Pons (tissue), 1 donor: ENCODE measurements around the gene DCAF16.
A peak's percentile ranks its signal among the peaks of the same experiment; 100 is the strongest.
"Not testable (repeated sequence)": the region's sequence is repeated elsewhere in the genome, so short reads cannot be mapped to it uniquely, and the experiment has no call there.

Source experiments
- DNase-seq: peaks from one replicate; pipeline ENCODE4 v3.0.0-alpha.2; 2016; ENCODE audit warnings: low spot score

Gene DCAF16

GRCh38 chr4:17810260-17811077 is at the start of gene DCAF16, which contains the start of gene NCAPG:
Gene DCAF16, minus strand, starts transcription at chr4:17810757. Its CDS starts 6,616 bp downstream, at chr4:17804141.
Gene NCAPG, plus strand, starts transcription at chr4:17810979. Its CDS starts 99 bp downstream, at chr4:17811078.
- peak; percentile 100 for DNase-seq

DNA sequence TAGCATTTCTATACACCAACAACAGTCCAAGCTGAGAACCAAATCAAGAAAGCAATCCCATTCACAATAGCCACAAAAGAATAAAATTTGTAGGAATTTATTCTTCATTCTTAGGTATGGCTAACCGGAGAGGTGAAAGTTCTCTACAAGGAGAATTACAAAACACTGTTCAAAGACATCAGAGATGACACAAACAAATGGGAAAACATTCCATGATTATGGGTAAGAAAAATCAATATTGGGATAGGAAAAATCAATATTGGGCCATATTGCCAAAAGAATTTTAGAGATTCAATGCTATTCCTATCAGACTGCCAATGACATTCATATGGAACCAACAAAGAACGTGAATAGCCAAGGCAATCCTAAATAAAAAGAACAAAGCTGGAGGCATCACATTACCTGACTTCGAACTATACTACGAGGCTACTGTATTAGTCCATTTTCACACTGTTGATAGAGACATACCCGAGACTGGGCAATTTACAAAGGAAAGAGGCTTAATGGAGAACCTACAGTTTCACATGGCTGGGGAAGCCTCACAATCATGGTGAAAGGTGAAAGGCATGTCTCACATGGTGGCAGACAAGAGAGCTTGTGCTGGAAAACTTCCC is 49.3 kb upstream of the DCAF16 start:
- no peak for DNase-seq

GRCh38 chr4:17854036-17854435 is 43.5 kb upstream of the DCAF16 start:
- DNase-seq = no peak

GRCh38 chr4:17851959-17852358 is 41.4 kb upstream of the DCAF16 start:
- DNase-seq = no peak

GRCh38 chr4:17850295-17850694 is 39.7 kb upstream of the DCAF16 start:
- DNase-seq = not testable (repeated sequence)

- DNase-seq = no peak
These were observed 35.7 kb upstream of the DCAF16 start for GRCh38 chr4:17846266-17846665.

GRCh38 chr4:17823871-17824669 is 13.5 kb upstream of the DCAF16 start:
- DNase-seq = no peak

DNA sequence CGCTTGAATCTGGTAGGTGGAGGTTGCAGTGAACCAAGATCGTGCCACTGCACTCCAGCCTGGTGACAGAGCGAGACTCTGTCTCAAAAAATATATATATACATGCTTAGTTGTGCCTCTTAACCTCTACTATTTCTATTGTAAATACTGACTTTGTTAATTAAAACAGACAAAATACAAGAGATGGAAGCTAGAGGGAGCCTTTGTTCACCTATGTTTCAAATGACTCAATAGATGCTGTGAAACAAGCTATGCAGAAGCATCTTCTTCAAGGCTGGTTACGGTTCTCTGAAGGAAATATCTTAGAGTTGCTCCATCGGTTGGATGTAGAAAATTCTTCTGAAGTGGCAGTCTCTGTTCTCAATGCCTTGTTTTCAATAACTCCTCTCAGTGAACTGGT is 6.5 kb upstream of the DCAF16 start:
- peak; percentile 84 for DNase-seq

GRCh38 chr4:17816142-17816541 is 5.6 kb upstream of the DCAF16 start:
- no peak for DNase-seq

DNA sequence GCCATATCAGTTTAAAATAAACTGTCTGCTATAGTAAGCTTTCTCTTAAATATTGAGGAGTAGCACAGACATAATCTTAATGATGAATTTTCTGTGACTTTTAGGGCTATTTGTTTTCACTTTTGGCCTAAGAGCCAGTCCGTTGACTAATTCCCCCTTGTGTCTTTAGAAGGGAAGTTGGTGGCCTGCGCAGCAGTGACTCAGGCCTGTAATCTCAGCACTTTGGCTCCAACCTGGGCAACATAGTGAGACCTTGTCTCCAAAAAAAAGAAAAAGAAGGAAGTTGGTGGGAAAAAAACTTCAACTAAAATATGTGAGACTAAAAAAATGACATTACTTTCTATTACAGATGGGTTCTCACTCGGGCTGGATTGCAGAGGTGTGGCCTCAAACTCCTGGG is 3.6 kb upstream of the DCAF16 start:
- no peak for DNase-seq

DNA sequence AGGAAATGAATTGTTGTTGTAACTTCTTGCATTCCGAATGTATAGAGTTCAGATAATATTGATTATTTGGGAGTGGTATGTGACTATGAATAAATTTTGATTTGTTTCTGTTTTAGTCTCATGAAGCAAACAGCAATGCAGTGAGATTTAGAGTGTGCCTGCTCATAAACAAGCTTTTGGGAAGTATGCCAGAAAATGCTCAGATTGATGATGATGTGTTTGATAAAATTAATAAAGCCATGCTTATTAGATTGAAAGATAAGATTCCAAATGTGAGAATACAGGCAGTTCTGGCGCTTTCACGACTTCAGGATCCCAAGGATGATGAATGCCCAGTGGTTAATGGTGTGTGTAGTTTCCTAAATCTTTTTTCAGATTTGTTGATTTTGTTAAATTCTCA is 2.2 kb upstream of the DCAF16 start:
- no peak for DNase-seq

- no peak for DNase-seq
These were observed 1.6 kb upstream of the DCAF16 start for GRCh38 chr4:17812125-17812524.

DNA sequence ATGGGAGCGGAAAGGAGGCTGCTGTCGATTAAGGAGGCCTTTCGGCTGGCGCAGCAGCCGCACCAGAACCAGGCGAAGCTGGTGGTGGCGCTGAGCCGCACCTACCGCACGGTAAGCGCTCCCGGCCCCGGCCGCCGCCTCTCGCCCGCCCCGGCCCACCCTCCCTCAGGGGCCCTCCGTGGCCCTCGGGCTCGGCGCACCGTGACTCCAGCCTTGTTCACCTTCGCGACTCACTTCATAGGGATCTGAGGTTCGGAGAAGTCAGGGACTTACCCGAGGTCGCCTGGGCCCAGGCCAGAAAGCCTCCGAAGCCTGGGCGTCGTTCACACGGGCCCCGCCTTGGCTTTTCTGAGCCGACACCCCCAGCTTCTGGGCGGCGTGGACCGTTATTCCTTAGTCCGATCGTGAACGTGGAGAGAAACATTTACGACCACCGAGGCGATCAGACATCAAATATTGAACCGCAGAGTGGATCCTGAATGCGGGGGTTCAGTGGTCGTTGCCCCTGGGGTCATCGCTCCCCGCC is 584 bp upstream of the DCAF16 start:
- no peak for DNase-seq

DNA sequence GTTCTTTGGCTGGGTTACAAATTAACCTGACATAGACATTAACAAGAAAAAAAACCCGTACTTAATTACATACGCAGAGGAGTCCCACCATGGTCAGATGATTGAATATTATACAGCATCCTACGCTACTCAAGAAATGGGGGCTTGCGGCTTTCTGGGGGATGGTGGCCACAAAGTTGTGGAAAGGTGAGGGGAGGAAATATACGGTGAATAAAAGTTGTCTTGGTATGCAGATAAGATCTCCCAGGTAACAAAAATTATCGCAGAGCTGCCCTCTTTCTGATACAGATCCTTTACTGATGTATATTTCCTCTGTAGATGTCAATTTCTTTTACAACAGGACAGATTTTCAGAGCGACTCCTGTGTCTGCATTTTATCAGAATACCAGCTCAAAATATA is 890 bp downstream of the DCAF16 start:
- DNase-seq = peak; percentile 6

DNA sequence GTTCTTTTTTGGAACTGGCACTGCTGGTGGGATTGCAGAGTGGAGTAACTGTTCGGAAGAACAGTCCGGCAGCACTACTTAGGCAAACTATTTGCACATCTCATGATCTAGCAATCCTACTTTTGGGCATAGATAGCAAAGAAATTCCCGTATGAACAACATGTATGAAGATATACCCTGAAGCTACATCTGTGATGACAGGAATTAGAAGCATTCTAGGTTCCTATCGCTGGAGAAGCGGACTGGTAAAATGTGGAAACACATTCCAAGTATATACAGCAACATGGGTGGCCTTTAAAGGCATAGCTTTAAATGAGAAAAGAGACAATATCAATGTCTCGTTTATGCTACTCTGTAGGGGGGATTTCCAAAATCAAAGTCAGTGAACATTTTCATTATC is 3.1 kb downstream of the DCAF16 start:
- DNase-seq = no peak

DNA sequence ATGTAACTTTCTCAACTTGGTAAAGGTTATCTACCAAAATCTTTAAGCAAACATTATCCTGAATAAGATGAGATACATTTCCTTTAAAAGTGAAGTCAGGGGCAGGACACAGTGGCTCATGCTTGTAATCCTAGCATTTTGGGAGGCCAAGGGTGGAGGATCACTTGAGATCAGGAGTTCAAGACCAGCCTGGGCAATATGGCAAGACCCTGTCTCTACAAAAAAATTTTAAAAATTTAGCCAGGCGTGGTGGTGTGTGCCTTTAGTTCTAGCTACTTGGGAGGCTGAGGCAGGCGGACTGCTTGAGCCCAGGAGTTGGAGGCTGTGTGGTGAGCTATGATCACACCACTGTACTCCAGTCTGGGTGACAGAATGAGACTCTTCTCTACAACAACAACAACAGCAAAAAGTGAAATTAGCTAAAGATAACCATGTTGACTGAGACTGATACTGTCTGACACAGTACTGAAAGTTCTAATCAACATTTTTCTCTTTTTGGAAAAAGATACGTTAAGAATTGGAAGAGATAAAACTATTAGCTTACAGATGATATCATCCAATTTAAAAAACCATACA is 4.9 kb downstream of the DCAF16 start:
- DNase-seq = no peak

DNA sequence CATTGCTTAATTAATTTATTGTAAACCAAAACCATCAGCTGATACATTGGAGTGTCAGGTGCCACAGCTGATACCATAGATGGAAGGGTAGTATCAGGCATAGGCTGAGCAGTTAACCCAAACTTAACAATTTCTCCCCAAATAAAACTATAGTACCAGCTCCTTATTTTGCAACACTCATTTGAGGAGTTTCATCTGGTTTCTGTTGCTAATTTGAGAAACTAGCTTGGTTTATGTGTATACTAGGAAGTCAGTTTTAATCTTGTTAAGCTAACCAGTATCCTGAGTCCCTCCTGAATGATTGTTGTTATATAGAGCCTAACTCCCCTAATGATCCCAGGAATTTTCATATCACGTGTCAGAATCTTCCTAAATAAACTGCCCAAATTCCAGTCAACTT is 12.7 kb downstream of the DCAF16 start:
- no peak for DNase-seq

- DNase-seq = no peak
These were observed 15.8 kb downstream of the DCAF16 start for GRCh38 chr4:17794730-17795129.

DNA sequence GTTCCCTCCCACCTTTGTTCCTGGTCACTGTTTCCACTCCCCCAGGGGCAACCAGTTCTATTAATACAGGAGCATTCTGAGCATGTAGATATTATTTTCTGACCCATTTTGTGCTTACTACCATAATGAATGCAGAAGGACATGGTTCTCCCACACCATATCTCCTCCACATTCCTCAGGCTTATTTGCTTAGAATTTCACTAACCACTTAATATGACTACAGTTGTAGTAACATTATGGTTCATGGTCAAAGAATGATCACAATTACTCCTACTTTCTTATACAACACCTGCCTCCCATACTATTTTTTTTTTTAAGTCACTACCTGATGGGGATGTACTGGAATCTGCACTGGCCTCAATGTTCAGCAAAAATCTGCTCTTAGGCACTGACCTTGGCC is 21.6 kb downstream of the DCAF16 start:
- DNase-seq = no peak

DNA sequence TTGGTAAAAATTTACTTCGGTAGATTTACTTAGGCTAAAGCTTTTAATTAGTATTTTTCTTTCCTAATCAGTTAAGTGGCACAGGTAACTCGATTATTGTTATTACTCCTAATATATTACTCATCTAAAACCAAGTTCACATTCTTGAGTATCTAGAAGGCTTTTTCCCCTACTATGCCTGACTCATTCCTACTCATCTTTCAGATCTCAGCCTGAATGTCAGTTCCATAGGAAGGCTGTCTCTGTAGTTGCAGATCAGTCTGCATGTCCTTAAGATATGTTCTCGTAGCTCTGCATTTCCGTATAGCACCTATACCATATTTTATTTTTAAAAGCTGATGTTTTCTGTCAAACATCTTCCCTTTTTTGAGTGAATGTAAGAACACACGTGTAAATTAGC is 23.2 kb downstream of the DCAF16 start:
- DNase-seq = no peak

DNA sequence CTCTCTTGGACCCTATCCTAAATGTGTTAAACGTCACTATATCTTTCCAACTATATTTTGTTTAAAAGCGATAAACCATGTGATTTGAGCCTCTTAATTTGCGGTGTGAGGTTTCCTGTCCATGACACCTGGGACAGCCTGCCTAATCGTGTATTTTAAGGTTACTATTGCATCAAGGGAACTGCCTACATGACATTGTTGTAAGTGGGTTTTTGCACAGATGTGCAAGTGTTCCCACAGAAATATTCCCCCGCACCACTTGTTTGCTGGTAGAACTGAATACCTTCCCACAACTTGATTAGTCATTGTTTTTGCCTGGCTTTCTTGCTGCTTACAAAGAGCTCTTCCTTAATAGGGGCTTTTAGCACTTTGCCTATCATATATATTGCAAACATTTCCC is 24.0 kb downstream of the DCAF16 start:
- no peak for DNase-seq

- no peak for DNase-seq
These were observed 24.7 kb downstream of the DCAF16 start for GRCh38 chr4:17785858-17786257.
